Stimulated activated CD4-positive, alpha-beta T cell treated with anti-CD3 and anti-CD28 coated beads, Interleukin-12 subunit alpha, Interleukin-12 subunit beta, amount 100 ng/mL, for 24 hours (primary cell): ENCODE data around the gene SMPD3.
A peak's percentile ranks its signal among the peaks of the same experiment; 100 is the strongest.

Source experiments
- DNase-seq, 2 experiments: peaks; one replicate each; pipeline ENCODE4 v3.0.0-alpha.2; 2020; ENCODE audit warnings: low read depth in 2 of 2

The SMPD3 gene

GRCh38 chr16:68356249-68356918 lies 91.9 kb downstream of the SMPD3 start:
- DNase-seq, result peak; percentile 20 to 60

GRCh38 chr16:68355447-68356248 lies 92.7 kb downstream of the SMPD3 start:
- no peak for DNase-seq

- DNase-seq, result no peak
Observed at GRCh38 chr16:68354816-68355215, 93.5 kb downstream of the SMPD3 start.

- no peak for DNase-seq
Observed at GRCh38 chr16:68353366-68353765, 94.9 kb downstream of the SMPD3 start.

GRCh38 chr16:68351991-68352431 lies 96.3 kb downstream of the SMPD3 start:
- DNase-seq, result no peak

GRCh38 chr16:68351463-68351862 lies 96.8 kb downstream of the SMPD3 start:
- no peak for DNase-seq

- no peak for DNase-seq
Observed at GRCh38 chr16:68350813-68351350, 97.4 kb downstream of the SMPD3 start.

- no peak for DNase-seq
Observed at GRCh38 chr16:68349838-68350410, 98.4 kb downstream of the SMPD3 start.

GRCh38 chr16:68348639-68349445 lies 99.5 kb downstream of the SMPD3 start:
- no peak for DNase-seq

- DNase-seq, result no peak
Observed at GRCh38 chr16:68347605-68348004, 100.7 kb downstream of the SMPD3 start.

- no peak for DNase-seq
Observed at GRCh38 chr16:68346892-68347480, 101.3 kb downstream of the SMPD3 start.

- no peak for DNase-seq
Observed at GRCh38 chr16:68345958-68346635, 102.2 kb downstream of the SMPD3 start.

GRCh38 chr16:68345351-68345810 lies 102.9 kb downstream of the SMPD3 start:
- DNase-seq, result no peak

GRCh38 chr16:68344252-68344651 lies 104.1 kb downstream of the SMPD3 start:
- DNase-seq, result no peak

GRCh38 chr16:68343137-68343536 lies 105.2 kb downstream of the SMPD3 start:
- DNase-seq, result no peak

- no peak for DNase-seq
Observed at GRCh38 chr16:68342620-68343019, 105.7 kb downstream of the SMPD3 start.

GRCh38 chr16:68339214-68339613 lies 109.1 kb downstream of the SMPD3 start:
- DNase-seq, result no peak

GRCh38 chr16:68338326-68339119 lies 109.8 kb downstream of the SMPD3 start:
- no peak for DNase-seq

- DNase-seq, result no peak
Observed at GRCh38 chr16:68335175-68335574, 113.1 kb downstream of the SMPD3 start.
